Omental fat pad (tissue), 4 donors: ENCODE results near the gene KCNJ16. TPM values are rescaled to one million over a fixed set of nuclear protein-coding genes. Genes with fewer than 3 reads are reported as not detected.

ENCODE experiments used
- ATAC-seq: fragments of 150-250 bp; one replicate; pipeline ENCODE4 v1.9.1; 2016; ENCODE audit warnings: mild to moderate bottlenecking, moderate library complexity; ENCODE audit not compliant: low FRiP score
- DNase-seq: peaks from one replicate; pipeline ENCODE4 v3.0.0-alpha.2; 2019; ENCODE audit warnings: low spot score
- total RNA-seq, 4 donors: library from RNA; depleted of rRNA; stranded (reverse); fragments of >200 nt; gene quantifications; one replicate each; pipeline ENCODE4 v1.1.0, GENCODE V29; 2016
- TF ChIP-seq, protein P1 (sequence below), 3 donors: fragments of 450-650 bp; IDR thresholded peaks; one replicate each; pipeline ENCODE4 v1.5.1; 2016 to 2017; ENCODE audit warnings: antibody characterized with exemption in 3 of 3, mild to moderate bottlenecking in 3 of 3, moderate library complexity in 2 of 3

The KCNJ16 gene
- total RNA-seq, 4 donors from 2014 or later = 0.24 to 1.4 (median 0.93) TPM

DNA sequence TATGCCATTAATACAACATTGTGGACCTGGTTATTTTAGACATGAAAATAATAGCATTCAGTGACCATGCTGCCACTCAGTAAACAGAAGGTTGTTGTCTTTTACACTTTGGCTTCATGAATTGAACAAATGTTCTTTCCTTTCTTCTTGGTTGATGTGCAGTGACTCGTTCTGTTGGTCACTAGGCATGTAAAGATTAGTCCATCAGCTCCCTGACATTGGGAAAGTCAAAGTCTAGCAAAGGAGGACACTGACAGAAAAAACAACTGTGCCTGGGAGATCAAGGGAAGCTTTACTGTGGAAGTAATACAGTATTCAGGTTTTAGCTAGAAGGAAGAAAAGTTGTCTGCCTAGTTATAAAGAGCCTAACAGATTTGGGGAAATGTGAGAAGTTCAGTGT lies 6.9 kb downstream of the KCNJ16 start:
- TF ChIP-seq, protein P1, sequence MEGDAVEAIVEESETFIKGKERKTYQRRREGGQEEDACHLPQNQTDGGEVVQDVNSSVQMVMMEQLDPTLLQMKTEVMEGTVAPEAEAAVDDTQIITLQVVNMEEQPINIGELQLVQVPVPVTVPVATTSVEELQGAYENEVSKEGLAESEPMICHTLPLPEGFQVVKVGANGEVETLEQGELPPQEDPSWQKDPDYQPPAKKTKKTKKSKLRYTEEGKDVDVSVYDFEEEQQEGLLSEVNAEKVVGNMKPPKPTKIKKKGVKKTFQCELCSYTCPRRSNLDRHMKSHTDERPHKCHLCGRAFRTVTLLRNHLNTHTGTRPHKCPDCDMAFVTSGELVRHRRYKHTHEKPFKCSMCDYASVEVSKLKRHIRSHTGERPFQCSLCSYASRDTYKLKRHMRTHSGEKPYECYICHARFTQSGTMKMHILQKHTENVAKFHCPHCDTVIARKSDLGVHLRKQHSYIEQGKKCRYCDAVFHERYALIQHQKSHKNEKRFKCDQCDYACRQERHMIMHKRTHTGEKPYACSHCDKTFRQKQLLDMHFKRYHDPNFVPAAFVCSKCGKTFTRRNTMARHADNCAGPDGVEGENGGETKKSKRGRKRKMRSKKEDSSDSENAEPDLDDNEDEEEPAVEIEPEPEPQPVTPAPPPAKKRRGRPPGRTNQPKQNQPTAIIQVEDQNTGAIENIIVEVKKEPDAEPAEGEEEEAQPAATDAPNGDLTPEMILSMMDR (IDR thresholded peaks at IDR 0.05) = no peak
- ATAC-seq (no peak), DNase-seq (no peak)

DNA sequence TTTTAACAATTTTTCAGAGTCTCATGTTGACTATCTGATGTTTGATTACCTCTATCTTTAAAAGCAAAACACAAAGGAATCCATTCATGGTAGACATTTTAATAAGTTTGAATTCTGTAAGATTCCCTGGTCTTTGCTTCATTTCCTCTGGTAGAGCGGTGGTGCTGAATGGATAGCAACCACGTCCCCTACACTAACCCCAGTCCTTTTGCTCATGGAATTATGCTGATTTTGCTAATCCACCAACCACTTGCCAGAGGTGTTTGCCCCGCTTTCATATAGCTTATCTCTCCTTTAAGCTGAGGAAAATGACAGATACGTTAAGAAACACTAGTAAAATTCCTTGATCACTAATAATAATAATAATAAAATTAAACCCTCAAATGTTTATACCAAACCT lies 9.5 kb downstream of the KCNJ16 start:
- TF ChIP-seq, protein P1 (IDR thresholded peaks at IDR 0.05) = no peak
- DNase-seq = no peak
- ATAC-seq = no peak

DNA sequence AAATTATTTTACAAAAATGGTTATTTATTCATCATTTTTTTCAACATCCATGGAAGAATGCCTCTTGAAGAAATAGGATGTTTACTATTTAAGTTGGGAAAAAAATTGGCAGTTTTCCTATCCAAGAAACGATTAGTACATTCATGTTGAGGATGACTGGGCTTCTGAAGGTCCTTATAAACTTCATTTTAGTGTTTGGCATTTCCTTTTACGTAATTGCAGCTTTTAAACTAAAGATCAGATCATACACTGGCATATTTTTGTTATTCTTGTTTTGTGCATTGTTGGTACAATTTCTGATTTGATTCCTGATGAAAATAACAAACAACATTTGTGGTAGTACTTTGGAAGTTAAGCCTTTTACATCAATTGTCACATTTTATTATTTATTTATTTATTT lies 11.5 kb downstream of the KCNJ16 start:
- ATAC-seq (no peak), DNase-seq (no peak)
- TF ChIP-seq, protein P1 (IDR thresholded peaks at IDR 0.05) = no peak

DNA sequence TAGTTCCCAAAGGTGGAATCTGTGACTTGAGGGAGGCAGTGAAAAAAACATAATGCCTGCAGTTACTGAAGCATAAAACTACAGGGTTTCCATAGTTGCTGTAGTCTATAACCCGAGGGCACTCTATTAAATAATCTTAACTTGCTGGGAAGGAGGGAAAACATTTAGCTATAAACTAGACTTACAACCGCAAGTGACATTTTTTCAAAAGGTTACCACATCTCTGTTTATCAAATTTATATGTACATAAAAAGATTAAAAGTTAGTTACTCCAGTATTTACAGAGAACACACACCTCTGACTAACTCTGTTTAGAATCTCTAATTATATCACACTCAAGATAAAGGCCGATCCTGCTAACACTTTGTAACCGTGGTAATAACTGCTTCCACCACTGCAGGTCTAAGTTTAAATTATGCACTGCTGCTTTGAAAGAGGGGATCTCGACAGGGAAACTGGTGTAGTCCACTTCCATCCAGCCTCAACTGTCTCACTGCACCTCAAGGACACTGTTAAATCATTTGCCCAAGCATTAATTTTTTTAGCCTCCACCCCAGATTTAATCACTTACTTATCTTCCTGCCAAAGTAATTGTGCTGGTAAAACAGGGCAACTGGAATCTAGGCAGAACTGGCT lies 14.6 kb downstream of the KCNJ16 start:
- no peak for ATAC-seq
- TF ChIP-seq, protein P1 (IDR thresholded peaks at IDR 0.05) = no peak

DNA sequence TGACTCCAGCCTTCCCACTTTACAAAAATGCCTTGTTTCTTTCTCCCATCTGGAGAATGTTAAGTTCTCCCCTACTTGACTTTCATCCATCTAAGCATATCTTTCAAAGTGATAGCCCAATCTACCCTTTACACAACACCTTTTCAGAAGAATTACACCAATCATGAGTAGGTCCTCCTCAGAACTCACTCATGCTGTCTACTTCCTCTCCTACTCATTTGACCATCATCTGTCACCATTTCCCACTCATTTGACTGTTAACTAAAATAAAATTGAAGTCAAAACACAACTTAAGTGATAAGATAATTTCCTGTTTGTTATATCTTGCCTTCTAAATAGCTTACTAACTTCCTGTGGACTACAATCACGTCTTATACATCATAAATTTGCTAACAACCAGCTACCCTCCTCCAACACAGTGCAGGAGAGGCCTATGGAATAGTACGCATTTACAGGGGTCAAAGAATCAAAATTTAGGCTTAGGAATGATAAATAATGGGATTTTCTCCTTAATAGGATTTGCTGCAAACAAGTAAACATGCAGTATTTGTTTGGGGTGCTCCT lies 16.1 kb downstream of the KCNJ16 start:
- TF ChIP-seq, protein P1 (IDR thresholded peaks at IDR 0.05) = no peak
- no peak for ATAC-seq
- no peak for DNase-seq

More for the DNA sequence above, 14.6 kb downstream of the KCNJ16 start:
- no peak for DNase-seq

DNA sequence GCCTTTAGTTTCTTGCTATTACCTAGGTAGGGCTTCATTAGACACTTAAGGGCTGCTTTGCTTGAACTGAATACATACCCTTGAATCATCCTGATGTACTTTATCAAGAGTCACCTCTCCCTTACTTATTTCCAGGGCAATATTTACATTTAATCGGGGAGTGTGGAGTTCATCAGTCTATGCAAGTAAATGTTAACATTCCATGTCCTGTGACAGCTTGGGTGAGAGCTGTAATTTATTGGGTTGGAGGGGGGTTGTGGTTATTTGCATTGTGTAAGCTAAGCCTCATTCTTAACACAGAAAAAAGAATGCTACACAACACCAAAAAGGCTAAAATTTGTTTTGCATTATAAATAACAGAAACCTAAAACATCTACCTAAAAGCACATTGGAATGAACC lies 16.7 kb downstream of the KCNJ16 start:
- DNase-seq = no peak
- ATAC-seq = no peak
- TF ChIP-seq, protein P1 (IDR thresholded peaks at IDR 0.05) = no peak

DNA sequence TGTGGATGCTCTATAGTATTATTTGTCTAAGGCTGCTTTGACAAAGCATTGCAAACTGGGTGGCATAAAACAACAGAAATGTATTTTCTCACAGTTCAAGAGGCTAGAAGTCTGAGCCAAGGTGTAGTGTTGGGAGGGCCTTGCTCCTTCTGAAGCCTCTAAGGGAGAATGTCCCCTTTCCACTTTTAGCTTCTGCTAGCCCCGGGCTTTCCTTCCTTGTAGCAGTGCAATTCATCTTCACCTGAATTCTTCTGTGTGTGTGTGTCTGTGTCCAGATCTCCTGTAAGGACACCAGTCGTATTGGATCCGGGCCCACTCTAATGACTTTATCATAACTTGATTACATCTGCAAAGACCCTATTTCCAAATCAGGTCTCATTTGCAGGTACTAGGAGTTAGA lies 18.1 kb downstream of the KCNJ16 start:
- DNase-seq (no peak), ATAC-seq (no peak)
- TF ChIP-seq, protein P1 (IDR thresholded peaks at IDR 0.05) = no peak
